MM.1S (cell line): ENCODE measurements around the gene CACNA1C.

ENCODE experiments used
- CTCF ChIP-seq: fragments of 300-600 bp; sonication (generic); IDR thresholded peaks from 2 replicates; pipeline ENCODE4 v1.5.1; 2016; ENCODE audit warnings: antibody characterized with exemption, low read length, mixed read lengths
- EZH2phosphoT487 ChIP-seq: fragments of 300-600 bp; sonication (generic); IDR thresholded peaks from 2 replicates; pipeline ENCODE4 v1.6.1; 2018; ENCODE audit warnings: antibody characterized with exemption, low read length

DNA sequence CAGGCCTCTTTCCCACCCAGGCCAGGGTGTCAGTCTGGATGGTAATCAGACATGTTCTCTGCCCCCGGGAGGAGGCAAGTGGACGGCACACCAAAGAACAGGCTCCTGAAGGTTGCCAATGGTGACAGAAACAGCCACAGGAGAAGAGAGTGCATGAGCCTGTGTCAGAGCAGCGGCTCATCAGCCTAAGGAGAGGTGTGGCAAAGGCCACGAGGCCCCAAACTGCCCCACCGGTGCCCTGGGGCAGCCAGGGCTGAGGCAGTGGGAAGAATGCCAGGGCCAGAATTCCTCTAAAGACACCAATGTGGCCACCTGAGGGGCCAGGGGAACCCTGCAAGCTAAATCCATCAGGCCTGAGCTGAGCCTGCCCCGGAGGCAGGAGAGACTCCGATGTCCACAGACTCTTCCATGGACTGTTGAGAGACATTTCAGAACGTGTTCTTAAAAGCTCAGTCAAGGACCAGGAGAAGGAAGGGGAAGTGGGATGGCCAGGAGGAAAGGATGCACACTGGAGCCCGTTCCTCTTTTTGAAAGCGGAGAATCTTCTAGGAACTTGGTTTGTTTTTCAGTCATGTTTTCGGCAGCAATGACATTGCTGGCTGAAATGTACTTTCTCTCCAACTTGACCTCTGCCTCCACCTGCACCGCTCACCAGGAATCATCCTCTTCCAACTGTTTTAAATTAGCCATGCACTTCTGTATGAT lies 565.7 kb downstream of the CACNA1C start:
- TF ChIP-seq CTCF (no peak), EZH2phosphoT487 (no peak)
